HepG2 (cell line): ENCODE results near the gene COL4A2. TPM values are rescaled to one million over a fixed set of nuclear protein-coding genes. Genes with fewer than 3 reads are reported as not detected.

Source experiments
- ARNT ChIP-seq: fragments of 450-650 bp; IDR thresholded peaks from 2 replicates; pipeline ENCODE4 v1.6.1; 2017
- BCL6 ChIP-seq: IDR thresholded peaks from 2 replicates; pipeline ENCODE4 v1.6.1; 2016; ENCODE audit warnings: missing genetic modification reagents, missing compliant biosample characterization
- CC2D1A ChIP-seq: sonication (generic); formaldehyde crosslinking; IDR thresholded peaks from 2 replicates; pipeline ENCODE4 v1.8.1; 2023; ENCODE audit warnings: mild to moderate bottlenecking, missing genetic modification reagents
- DNMT3B ChIP-seq: conservative IDR thresholded peaks from 2 replicates; pipeline ENCODE4 v1.6.1; 2016; ENCODE audit warnings: missing biosample characterization, control low read depth
- ELF1 ChIP-seq: sonication (generic); formaldehyde crosslinking; IDR thresholded peaks from 2 replicates; pipeline ENCODE4 v1.4.0; 2020; ENCODE audit warnings: missing genetic modification reagents
- HMG20A ChIP-seq: IDR thresholded peaks from 2 replicates; pipeline ENCODE4 v1.6.1; 2016; ENCODE audit warnings: borderline replicate concordance
- IKZF5 ChIP-seq: IDR thresholded peaks from 2 replicates; pipeline ENCODE4 v1.6.1; 2018; ENCODE audit warnings: missing genetic modification reagents, mild to moderate bottlenecking, missing compliant biosample characterization
- KMT2B ChIP-seq: IDR thresholded peaks from 2 replicates; pipeline ENCODE4 v1.6.1; 2016; ENCODE audit warnings: missing genetic modification reagents, missing compliant biosample characterization
- MIXL1 ChIP-seq: IDR thresholded peaks from 2 replicates; pipeline ENCODE4 v1.6.1; 2016
- NR2F2 ChIP-seq: IDR thresholded peaks from 2 replicates; pipeline ENCODE4 v1.6.1; 2012; ENCODE audit warnings: low read depth, inconsistent platforms, borderline replicate concordance
- RXRA ChIP-seq: sonication (generic); formaldehyde crosslinking; IDR thresholded peaks from 2 replicates; pipeline ENCODE4 v1.5.1; 2020; ENCODE audit warnings: missing genetic modification reagents
- SOX5 ChIP-seq: IDR thresholded peaks from 2 replicates; pipeline ENCODE4 v1.6.1; 2016; ENCODE audit warnings: borderline replicate concordance
- TMF1 ChIP-seq: sonication (generic); formaldehyde crosslinking; IDR thresholded peaks from 2 replicates; pipeline ENCODE4 v1.8.1; 2022; ENCODE audit warnings: low read depth, missing genetic modification reagents
- ZBTB20 ChIP-seq: sonication (generic); formaldehyde crosslinking; IDR thresholded peaks from 2 replicates; pipeline ENCODE4 v1.8.1; 2023; ENCODE audit warnings: missing genetic modification reagents, low read depth, mild to moderate bottlenecking, borderline replicate concordance
- ZNF264 ChIP-seq: sonication (generic); formaldehyde crosslinking; IDR thresholded peaks from 2 replicates; pipeline ENCODE4 v1.4.0; 2020; ENCODE audit warnings: missing genetic modification reagents
- ZNF383 ChIP-seq: sonication (generic); formaldehyde crosslinking; IDR thresholded peaks from 2 replicates; pipeline ENCODE4 v1.4.0; 2020; ENCODE audit warnings: missing genetic modification reagents, mild to moderate bottlenecking, borderline replicate concordance
- ZNF501 ChIP-seq: sonication (generic); formaldehyde crosslinking; IDR thresholded peaks from 2 replicates; pipeline ENCODE4 v1.5.1; 2020; ENCODE audit warnings: mild to moderate bottlenecking, moderate library complexity, missing genetic modification reagents
- ZNF687 ChIP-seq: sonication (generic); formaldehyde crosslinking; IDR thresholded peaks from 2 replicates; pipeline ENCODE4 v1.5.1; 2020; ENCODE audit warnings: mild to moderate bottlenecking, missing genetic modification reagents, moderate library complexity
- polyA plus RNA-seq, 8 experiments: library from polyadenylated mRNA; depleted of rRNA in 3 of 8; stranded (reverse) in 7 of 8; unstranded in 1 of 8; fragments of >200 nt; fragmentation: Illumina TruSeq in 4 of 8; extraction: Trizol in 4 of 8; gene quantifications; 2 replicates each; pipeline versions ENCODE4 v1.2.1 to v1.2.3, GENCODE V29; 2011 to 2016; ENCODE audit warnings: low read depth in 4 of 8, missing spikeins in 1 of 8, mixed read lengths in 1 of 8; ENCODE audit not compliant: insufficient read depth in 1 of 8
- total RNA-seq, 5 experiments: library from RNA; depleted of rRNA; stranded (reverse); fragments of >200 nt; fragmentation: Illumina TruSeq; extraction: Trizol; gene quantifications; 2 replicates each; pipeline ENCODE4 v1.2.3, GENCODE V29; 2016; ENCODE audit warnings: low read depth in 1 of 5
- TF ChIP-seq, protein P1 (sequence below): IDR thresholded peaks from 2 replicates; pipeline ENCODE4 v1.6.1; 2016; ENCODE audit warnings: control low read depth
- TF ChIP-seq, protein P2 (sequence below): IDR thresholded peaks from 2 replicates; pipeline ENCODE4 v1.6.1; 2016; ENCODE audit warnings: mild to moderate bottlenecking

The COL4A2 gene
- total and polyA plus RNA-seq, 2 of the 13 experiments (the other 11 are each of a cell fraction or from before 2014, with no cell fraction given): 0.22 to 1.9 TPM

GRCh38 chr13:110490009-110490770, 183.1 kb downstream of the COL4A2 start (continued):
- TF ChIP-seq TMF1 (CRISPR knock-in tag) (no peak), IKZF5 (CRISPR knock-in tag) (no peak), ZNF264 (CRISPR knock-in tag) (no peak), ZNF383 (CRISPR knock-in tag) (no peak), ELF1 (CRISPR knock-in tag) (no peak), KMT2B (no peak), SOX5 (CRISPR knock-in tag) (peak; percentile 90), BCL6 (CRISPR knock-in tag) (peak; percentile 61), NR2F2 (peak; percentile 59; the same call in 1 of the 2 replicates), RXRA (0 out of 2 replicates have a peak, but pooled peaks have one; percentile 17), DNMT3B (CRISPR knock-in tag) (no peak), ZNF687 (peak; percentile 49), ZBTB20 (CRISPR knock-in tag) (no peak), ARNT (no peak), HMG20A (CRISPR knock-in tag) (peak; percentile 24; the same call in 1 of the 2 replicates), CC2D1A (CRISPR knock-in tag) (no peak), ZNF501 (CRISPR knock-in tag) (no peak), MIXL1 (CRISPR knock-in tag) (no peak)
- TF ChIP-seq, protein P1, sequence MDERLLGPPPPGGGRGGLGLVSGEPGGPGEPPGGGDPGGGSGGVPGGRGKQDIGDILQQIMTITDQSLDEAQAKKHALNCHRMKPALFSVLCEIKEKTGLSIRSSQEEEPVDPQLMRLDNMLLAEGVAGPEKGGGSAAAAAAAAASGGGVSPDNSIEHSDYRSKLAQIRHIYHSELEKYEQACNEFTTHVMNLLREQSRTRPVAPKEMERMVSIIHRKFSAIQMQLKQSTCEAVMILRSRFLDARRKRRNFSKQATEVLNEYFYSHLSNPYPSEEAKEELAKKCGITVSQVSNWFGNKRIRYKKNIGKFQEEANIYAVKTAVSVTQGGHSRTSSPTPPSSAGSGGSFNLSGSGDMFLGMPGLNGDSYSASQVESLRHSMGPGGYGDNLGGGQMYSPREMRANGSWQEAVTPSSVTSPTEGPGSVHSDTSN (CRISPR knock-in tag): no peak; the same call in 1 of the 2 replicates
- TF ChIP-seq, protein P2, sequence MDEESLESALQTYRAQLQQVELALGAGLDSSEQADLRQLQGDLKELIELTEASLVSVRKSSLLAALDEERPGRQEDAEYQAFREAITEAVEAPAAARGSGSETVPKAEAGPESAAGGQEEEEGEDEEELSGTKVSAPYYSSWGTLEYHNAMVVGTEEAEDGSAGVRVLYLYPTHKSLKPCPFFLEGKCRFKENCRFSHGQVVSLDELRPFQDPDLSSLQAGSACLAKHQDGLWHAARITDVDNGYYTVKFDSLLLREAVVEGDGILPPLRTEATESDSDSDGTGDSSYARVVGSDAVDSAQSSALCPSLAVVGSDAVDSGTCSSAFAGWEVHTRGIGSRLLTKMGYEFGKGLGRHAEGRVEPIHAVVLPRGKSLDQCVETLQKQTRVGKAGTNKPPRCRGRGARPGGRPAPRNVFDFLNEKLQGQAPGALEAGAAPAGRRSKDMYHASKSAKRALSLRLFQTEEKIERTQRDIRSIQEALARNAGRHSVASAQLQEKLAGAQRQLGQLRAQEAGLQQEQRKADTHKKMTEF: 0 out of 2 replicates have a peak, but pooled peaks have one; percentile 22
